K562 (cell line): ENCODE measurements around the gene HJV. TPM values are rescaled to one million over a fixed set of nuclear protein-coding genes. Genes with fewer than 3 reads are reported as not detected.
A peak's percentile ranks its signal among the peaks of the same experiment; 100 is the strongest.

Experiments used
- BMI1 ChIP-seq: fragments of 150-350 bp; IDR thresholded peaks from 2 replicates; pipeline ENCODE4 v1.6.1; 2014; ENCODE audit warnings: low read length
- CBX3 ChIP-seq, 2 experiments: IDR thresholded peaks; 1 replicate in 1 of 2; 2 replicates in 1 of 2; pipeline ENCODE4 v1.6.1; 2012; ENCODE audit warnings: inconsistent platforms in 2 of 2, low read length in 2 of 2, borderline replicate concordance in 1 of 2, control low read depth in 1 of 2
- DMBX1 ChIP-seq: fragments of 250-450 bp; sonication (Bioruptor Pico); IDR thresholded peaks from 2 replicates; pipeline ENCODE4 v1.8.0; 2022; ENCODE audit warnings: inconsistent platforms, mild to moderate bottlenecking, moderate library complexity, borderline replicate concordance
- ELK1 ChIP-seq: sonication (generic); formaldehyde crosslinking; IDR thresholded peaks from 2 replicates; pipeline ENCODE4 v1.8.1; 2022; ENCODE audit warnings: missing genetic modification reagents
- FOSL1 ChIP-seq: fragments of 200-800 bp; sonication (Bioruptor generic); conservative IDR thresholded peaks from 2 replicates; pipeline ENCODE4 v1.6.1; 2016; ENCODE audit warnings: missing genetic modification characterization, missing compliant biosample characterization
- HNRNPUL1 ChIP-seq: fragments of 200-400 bp; formaldehyde crosslinking; IDR thresholded peaks from 2 replicates; pipeline ENCODE4 v1.6.1; 2017; ENCODE audit warnings: low read length
- MAZ ChIP-seq, 2 experiments: fragments of 450-650 bp in 1 of 2; sonication (generic) in 1 of 2; formaldehyde crosslinking; IDR thresholded peaks in 1 of 2; conservative IDR thresholded peaks in 1 of 2; 2 replicates each; pipeline versions ENCODE4 v1.4.0 to v1.5.0; 2020; ENCODE audit warnings: mild to moderate bottlenecking in 1 of 2, missing genetic modification reagents in 1 of 2
- MTA1 ChIP-seq: fragments of 450-650 bp; IDR thresholded peaks from 2 replicates; pipeline ENCODE4 v1.6.1; 2017; ENCODE audit warnings: borderline replicate concordance
- MXI1 ChIP-seq: IDR thresholded peaks from 2 replicates; pipeline ENCODE4 v1.6.1; 2011; ENCODE audit warnings: low read depth, mild to moderate bottlenecking, improper control_type of control experiment, low read length
- NFATC3 ChIP-seq: fragments of 450-650 bp; IDR thresholded peaks from 2 replicates; pipeline ENCODE4 v1.6.1; 2017; ENCODE audit warnings: mild to moderate bottlenecking
- NR2C2 ChIP-seq, 2 experiments: fragments of 200-800 bp in 1 of 2; sonication (Bioruptor generic) in 1 of 2; sonication (generic) in 1 of 2; formaldehyde crosslinking in 1 of 2; IDR thresholded peaks; 2 replicates each; pipeline versions ENCODE4 v1.6.1 to v1.8.0; 2016 to 2022; ENCODE audit warnings: mild to moderate bottlenecking in 1 of 2, missing compliant biosample characterization in 1 of 2, missing genetic modification characterization in 1 of 2, missing genetic modification reagents in 1 of 2
- OTX1 ChIP-seq: fragments of 450-650 bp; formaldehyde crosslinking; IDR thresholded peaks from 2 replicates; pipeline ENCODE4 v1.4.0; 2022; ENCODE audit warnings: mild to moderate bottlenecking
- PCBP2 ChIP-seq: fragments of 200-400 bp; formaldehyde crosslinking; IDR thresholded peaks from 2 replicates; pipeline ENCODE4 v1.6.1; 2018; ENCODE audit warnings: low read length, low read depth, mild to moderate bottlenecking, moderate library complexity; ENCODE audit not compliant: poor library complexity, severe bottlenecking
- PHF21A ChIP-seq: fragments of 450-650 bp; IDR thresholded peaks from 2 replicates; pipeline ENCODE4 v1.6.1; 2017; ENCODE audit warnings: low read depth, borderline replicate concordance
- STAT6 ChIP-seq: sonication (generic); formaldehyde crosslinking; IDR thresholded peaks from 2 replicates; pipeline ENCODE4 v1.8.1; 2023; ENCODE audit warnings: mild to moderate bottlenecking, missing genetic modification reagents
- TAF9B ChIP-seq: fragments of 450-650 bp; IDR thresholded peaks from 2 replicates; pipeline ENCODE4 v1.6.1; 2018; ENCODE audit warnings: mild to moderate bottlenecking; ENCODE audit not compliant: partially characterized antibody
- THAP7 ChIP-seq: fragments of 250-450 bp; sonication (Bioruptor Pico); IDR thresholded peaks from 2 replicates; pipeline ENCODE4 v1.5.0; 2021
- ZBTB2 ChIP-seq: fragments of 450-650 bp; IDR thresholded peaks from 2 replicates; pipeline ENCODE4 v1.6.1; 2016; ENCODE audit warnings: antibody characterized with exemption
- ZFX ChIP-seq: sonication (generic); formaldehyde crosslinking; IDR thresholded peaks from 2 replicates; pipeline ENCODE4 v1.8.0; 2022; ENCODE audit warnings: mild to moderate bottlenecking, missing genetic modification reagents, moderate library complexity
- ZNF175 ChIP-seq: fragments of 200-800 bp; sonication (Bioruptor generic); IDR thresholded peaks from 2 replicates; pipeline ENCODE4 v1.6.1; 2016; ENCODE audit warnings: low read depth, mild to moderate bottlenecking, missing genetic modification characterization, missing compliant biosample characterization
- ZNF311 ChIP-seq: fragments of 250-450 bp; sonication (Bioruptor Pico); IDR thresholded peaks from 2 replicates; pipeline ENCODE4 v1.4.0; 2020; ENCODE audit warnings: mild to moderate bottlenecking, moderate library complexity
- ZNF324 ChIP-seq: fragments of 250-450 bp; sonication (Bioruptor Pico); IDR thresholded peaks from 2 replicates; pipeline ENCODE4 v1.4.0; 2020; ENCODE audit warnings: mild to moderate bottlenecking
- polyA plus RNA-seq, 8 experiments: library from polyadenylated mRNA; depleted of rRNA in 4 of 8; stranded (reverse) in 5 of 8; unstranded in 3 of 8; fragments of >200 nt; fragmentation: Nextera tagmentation in 2 of 8; fragmentation: Illumina TruSeq in 1 of 8; extraction: Ambion mirVana in 2 of 8; extraction: Trizol in 1 of 8; gene quantifications; 2 replicates each; pipeline versions ENCODE4 v1.2.1 to v1.2.3, GENCODE V29; 2011 to 2014; ENCODE audit warnings: inconsistent platforms in 1 of 8, missing spikeins in 1 of 8
- total RNA-seq, 7 experiments: library from RNA; depleted of rRNA in 6 of 7; stranded (reverse); fragments of >200 nt in 6 of 7; fragmentation: Illumina TruSeq in 2 of 7; extraction: Trizol in 2 of 7; gene quantifications; 2 replicates each; pipeline versions ENCODE4 v1.2.1 to v1.2.3, GENCODE V29; 2011 to 2021; ENCODE audit warnings: low replicate concordance in 1 of 7

The HJV gene
- total and polyA plus RNA-seq, 9 of the 15 experiments (the other 6 are each of a cell fraction or from before 2014, with no cell fraction given) = 1.0 to 6.6 (median 2.4) TPM

- no peak for TF ChIP-seq HNRNPUL1
- no peak for TF ChIP-seq BMI1
- no peak for TF ChIP-seq NFATC3
- TF ChIP-seq OTX1 (CRISPR knock-in tag) = 0 out of 2 replicates have a peak, but pooled peaks have one; percentile 53
- TF ChIP-seq FOSL1 (tag) = peak; percentile 17; the same call in 1 of the 2 replicates
- TF ChIP-seq ZNF311 = no peak
- TF ChIP-seq PCBP2 = no peak
- TF ChIP-seq STAT6 (CRISPR knock-in tag) = 0 out of 2 replicates have a peak, but pooled peaks have one; percentile 68
- peak; percentile 47; the same call in 1 of the 2 replicates for TF ChIP-seq DMBX1 (CRISPR knock-in tag)
- TF ChIP-seq PHF21A = peak; percentile 74; the same call in 1 of the 2 replicates
- peak; percentile 30 for TF ChIP-seq TAF9B
- no peak for TF ChIP-seq NR2C2 (CRISPR knock-in tag; IDR thresholded peaks at IDR 0.05)
- no peak for TF ChIP-seq NR2C2 (tag; IDR thresholded peaks at IDR 0.05)
- TF ChIP-seq MAZ (CRISPR knock-in tag; conservative IDR thresholded peaks at IDR 0.05 in 1 of 2, IDR thresholded peaks at IDR 0.05 in 1 of 2) = no peak; a peak in 1 of 4 replicates
- TF ChIP-seq MXI1 = peak; percentile 68; the same call in 1 of the 2 replicates
- TF ChIP-seq ZNF324 (CRISPR knock-in tag) = no peak
- TF ChIP-seq ZFX (CRISPR knock-in tag) = peak; percentile 77
- TF ChIP-seq ZBTB2 = peak; percentile 49; the same call in 1 of the 2 replicates
- no peak; the same call in 1 of the 2 replicates for TF ChIP-seq ZNF175 (CRISPR knock-in tag)
- no peak for TF ChIP-seq THAP7 (CRISPR knock-in tag)
- TF ChIP-seq ELK1 (CRISPR knock-in tag) = no peak
- peak; percentile 47; the same call in 1 of the 2 replicates for TF ChIP-seq MTA1
- peak in 1 of 2 experiments; percentile 67; a peak in 1 of 3 replicates for TF ChIP-seq CBX3 (IDR thresholded peaks at IDR 0.05; ENCODE audit: borderline replicate concordance in 1 of 2, low read length in 2 of 2)
These were observed 15.6 kb upstream of the HJV start (continued) for GRCh38 chr1:146036965-146037646.
